MM.1S (cell line): ENCODE measurements around the gene ANKIB1.

Experiments used
- DNase-seq: peaks from one replicate; pipeline ENCODE4 v3.0.0-alpha.2; 2015
- H2AFZ ChIP-seq: fragments of 300-600 bp; sonication (generic); 2 replicates; pipeline ENCODE4 v1.6.0; 2016; ENCODE audit warnings: antibody characterized with exemption, low read length
- H3F3A ChIP-seq: fragments of 300-600 bp; sonication (generic); 2 replicates; pipeline ENCODE4 v1.6.1; 2016; ENCODE audit warnings: mild to moderate bottlenecking, antibody characterized with exemption, low read length, moderate library complexity, mixed read lengths; ENCODE audit not compliant: insufficient read depth
- H3K27ac ChIP-seq: fragments of 300-600 bp; sonication (generic); 2 replicates; pipeline ENCODE4 v1.5.1; 2016; ENCODE audit warnings: mild to moderate bottlenecking, low read length
- H3K27me3 ChIP-seq: fragments of 300-600 bp; sonication (generic); replicated peaks from 2 replicates; pipeline ENCODE4 v1.6.0; 2016; ENCODE audit warnings: low read length; ENCODE audit not compliant: insufficient read depth
- H3K36me3 ChIP-seq: fragments of 300-600 bp; sonication (generic); replicated peaks from 2 replicates; pipeline ENCODE4 v1.6.1; 2016; ENCODE audit warnings: mild to moderate bottlenecking, low read length, mixed read lengths; ENCODE audit not compliant: insufficient read depth
- H3K4me1 ChIP-seq: fragments of 300-600 bp; sonication (generic); 2 replicates; pipeline ENCODE4 v1.6.1; 2016; ENCODE audit warnings: low read length, mixed read lengths
- H3K4me2 ChIP-seq: fragments of 300-600 bp; sonication (generic); 2 replicates; pipeline ENCODE4 v1.6.0; 2016; ENCODE audit warnings: low read depth, low read length
- H3K4me3 ChIP-seq: fragments of 300-600 bp; sonication (generic); 2 replicates; pipeline ENCODE4 v1.5.1; 2016; ENCODE audit warnings: low read length, mixed read lengths
- H3K79me2 ChIP-seq: fragments of 300-600 bp; sonication (generic); 2 replicates; pipeline ENCODE4 v1.6.1; 2016; ENCODE audit warnings: mixed run types, low read length, mixed read lengths
- H3K9ac ChIP-seq: fragments of 300-600 bp; sonication (generic); 2 replicates; pipeline ENCODE4 v1.6.1; 2016; ENCODE audit warnings: low read length, mixed read lengths
- H3K9me2 ChIP-seq: fragments of 300-600 bp; sonication (generic); replicated peaks from 2 replicates; pipeline ENCODE4 v1.6.1; 2016; ENCODE audit warnings: mild to moderate bottlenecking, low read length, mixed read lengths; ENCODE audit not compliant: insufficient read depth
- H3K9me3 ChIP-seq: fragments of 300-600 bp; sonication (generic); replicated peaks from 2 replicates; pipeline ENCODE4 v1.6.1; 2016; ENCODE audit warnings: mild to moderate bottlenecking, low read length, mixed read lengths; ENCODE audit not compliant: insufficient read depth
- H4K20me1 ChIP-seq: fragments of 300-600 bp; sonication (generic); 2 replicates; pipeline ENCODE4 v1.6.1; 2016; ENCODE audit warnings: mild to moderate bottlenecking, low read length, moderate library complexity, mixed read lengths; ENCODE audit not compliant: insufficient read depth
- CTCF ChIP-seq: fragments of 300-600 bp; sonication (generic); IDR thresholded peaks from 2 replicates; pipeline ENCODE4 v1.5.1; 2016; ENCODE audit warnings: antibody characterized with exemption, low read length, mixed read lengths
- EZH2 ChIP-seq: fragments of 300-600 bp; sonication (generic); optimal IDR thresholded peaks from 2 replicates; pipeline ENCODE3; 2017; ENCODE audit warnings: low read depth, mild to moderate bottlenecking, antibody characterized with exemption, low read length, mixed read lengths
- EZH2phosphoT487 ChIP-seq: fragments of 300-600 bp; sonication (generic); IDR thresholded peaks from 2 replicates; pipeline ENCODE4 v1.6.1; 2018; ENCODE audit warnings: antibody characterized with exemption, low read length

The ANKIB1 gene

DNA sequence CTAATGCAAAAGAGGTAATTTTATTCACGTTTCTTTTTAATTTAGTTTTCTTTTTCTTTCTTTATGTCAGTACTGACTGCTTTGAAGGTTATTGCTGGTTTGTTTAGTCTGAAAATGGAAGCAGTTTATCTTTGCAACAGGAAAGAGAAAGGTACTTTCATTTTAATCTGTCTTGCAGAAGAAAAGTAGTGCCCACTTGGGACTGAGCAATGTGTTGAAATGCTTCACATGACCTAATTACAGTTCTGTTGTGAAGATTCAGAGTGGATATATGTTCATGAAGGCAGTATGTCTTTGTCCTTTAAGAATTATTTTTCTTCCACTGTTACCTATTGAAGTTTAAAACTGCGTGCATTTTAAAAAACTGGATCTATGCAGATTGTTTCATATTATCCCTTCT is 80.1 kb downstream of the ANKIB1 start:
- H3K27me3 ChIP-seq, result no peaks in the 10 kb centered on the region
- H3K4me3 ChIP-seq, result peak overlapping the region; percentile 5; the same call in 1 of the 2 replicates
- H3K36me3 ChIP-seq, result no peaks in the 10 kb centered on the region
- H3K9me2 ChIP-seq, result no peaks in the 10 kb centered on the region
- H3K9ac ChIP-seq, result no peak overlapping the region
- H3K9me3 ChIP-seq, result no peaks in the 10 kb centered on the region
- DNase-seq, result peak; percentile 46
- no peak for TF ChIP-seq CTCF
- TF ChIP-seq EZH2, result no peak
- TF ChIP-seq EZH2phosphoT487, result no peak
- H2AFZ ChIP-seq, result no peak overlapping the region
- no peaks in the 10 kb centered on the region for H3F3A ChIP-seq
- H3K4me2 ChIP-seq, result peak overlapping the region; percentile 44; the same call in 1 of the 2 replicates
- H3K79me2 ChIP-seq, result no peaks in the 10 kb centered on the region
- H4K20me1 ChIP-seq, result no peaks in the 10 kb centered on the region
- H3K27ac ChIP-seq, result no peak overlapping the region
- H3K4me1 ChIP-seq, result peaks cover 18% of the 10 kb centered on the region

DNA sequence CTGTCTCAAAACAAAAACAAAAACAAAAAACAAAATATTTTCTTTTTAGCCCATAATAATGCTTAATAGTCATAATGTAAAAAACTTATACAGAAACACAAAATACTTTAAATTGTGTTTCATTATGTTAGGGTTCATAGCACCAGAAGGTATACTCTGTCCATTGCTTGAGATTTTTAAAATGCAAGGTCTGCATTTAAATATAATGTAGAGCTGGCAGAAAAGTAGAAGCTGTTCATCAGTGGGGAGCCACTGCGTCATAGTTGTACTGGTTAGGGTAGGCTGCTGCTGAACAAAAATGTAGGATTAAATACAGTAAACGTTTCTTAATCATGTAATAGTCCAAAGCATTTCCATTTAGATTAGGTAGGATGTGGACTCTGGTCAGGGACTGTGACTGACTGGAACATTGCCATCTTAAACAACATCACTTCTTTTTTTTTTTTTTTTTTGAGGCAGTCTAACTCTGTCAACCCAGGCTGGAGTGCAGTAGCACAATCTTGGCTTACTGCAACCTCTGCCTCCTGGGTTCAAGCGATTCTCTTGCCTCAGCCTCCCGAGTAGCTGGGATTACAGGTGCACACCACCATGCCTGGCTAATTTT is 85.2 kb downstream of the ANKIB1 start:
- H3F3A ChIP-seq, result no peaks in the 10 kb centered on the region
- H3K9ac ChIP-seq, result no peak overlapping the region
- no peak for TF ChIP-seq EZH2phosphoT487
- no peak for TF ChIP-seq CTCF
- no peak for TF ChIP-seq EZH2
- H3K27me3 ChIP-seq, result no peaks in the 10 kb centered on the region
- H3K4me1 ChIP-seq, result peaks cover 5% of the 10 kb centered on the region
- no peak overlapping the region for H3K4me3 ChIP-seq
- no peak for DNase-seq
- H3K9me2 ChIP-seq, result no peaks in the 10 kb centered on the region
- H3K4me2 ChIP-seq, result no peak overlapping the region
- H4K20me1 ChIP-seq, result no peaks in the 10 kb centered on the region
- H2AFZ ChIP-seq, result no peak overlapping the region
- no peaks in the 10 kb centered on the region for H3K36me3 ChIP-seq
- H3K79me2 ChIP-seq, result no peaks in the 10 kb centered on the region
- no peaks in the 10 kb centered on the region for H3K9me3 ChIP-seq
- H3K27ac ChIP-seq, result no peak overlapping the region

GRCh38 chr7:92331508-92331907 is 85.7 kb downstream of the ANKIB1 start:
- H3K9ac ChIP-seq, result no peak overlapping the region

More at GRCh38 chr7:92331508-92331907, 85.7 kb downstream of the ANKIB1 start:
- H3K27me3 ChIP-seq, result no peaks in the 10 kb centered on the region
- no peaks in the 10 kb centered on the region for H4K20me1 ChIP-seq
- DNase-seq, result no peak
- no peak overlapping the region for H2AFZ ChIP-seq
- TF ChIP-seq CTCF, result no peak
- no peak for TF ChIP-seq EZH2
- TF ChIP-seq EZH2phosphoT487, result no peak
- no peaks in the 10 kb centered on the region for H3F3A ChIP-seq
- no peaks in the 10 kb centered on the region for H3K9me3 ChIP-seq
- no peaks in the 10 kb centered on the region for H3K9me2 ChIP-seq
- H3K27ac ChIP-seq, result no peak overlapping the region
- no peaks in the 10 kb centered on the region for H3K4me1 ChIP-seq
- H3K4me2 ChIP-seq, result no peak overlapping the region
- H3K79me2 ChIP-seq, result no peaks in the 10 kb centered on the region
- H3K4me3 ChIP-seq, result no peak overlapping the region
- no peaks in the 10 kb centered on the region for H3K36me3 ChIP-seq
